ENCODE measurements around the gene E2F1. TPM values are rescaled to one million over a fixed set of nuclear protein-coding genes. Genes with fewer than 3 reads are reported as not detected.
A peak's percentile ranks its signal among the peaks of the same experiment; 100 is the strongest.

The E2F1 gene
- total and polyA plus RNA-seq, 8 donors, result 2.3 to 24.9 (median 4.6) TPM

GRCh38 chr20:33650753-33651561 lies 35.2 kb downstream of the E2F1 start:
- peaks cover 65 to 83% (median 75%) of the 10 kb centered on the region in 4 donors for H3K4me1 ChIP-seq
- no peak overlapping the region for H3K4me3 ChIP-seq
- H3K27me3 ChIP-seq, result no peaks in the 10 kb centered on the region
- peaks cover 0 to 6% (median 3%) of the 10 kb centered on the region in 4 donors for H3K36me3 ChIP-seq
- no peaks in the 10 kb centered on the region for H3K9me3 ChIP-seq
- WGBS, 5 donors, result 55 to 73% (median 61%) methylated on average over 10 of the region's 10 CpGs
- peak; percentile 68 to 85 for DNase-seq
- H3K27ac ChIP-seq, result peak overlapping the region; percentile 15 to 79 (median 59)
- intact Hi-C loops (cut with DNase I; ENCODE audit: low total_unique reads), result no loop called here
- no peak for TF ChIP-seq EP300 (IDR thresholded peaks at IDR 0.05)
- TF ChIP-seq POLR2AphosphoS5 (IDR thresholded peaks at IDR 0.05), result no peak
- no peak for TF ChIP-seq POLR2A (IDR thresholded peaks at IDR 0.05)
- TF ChIP-seq, protein P1, sequence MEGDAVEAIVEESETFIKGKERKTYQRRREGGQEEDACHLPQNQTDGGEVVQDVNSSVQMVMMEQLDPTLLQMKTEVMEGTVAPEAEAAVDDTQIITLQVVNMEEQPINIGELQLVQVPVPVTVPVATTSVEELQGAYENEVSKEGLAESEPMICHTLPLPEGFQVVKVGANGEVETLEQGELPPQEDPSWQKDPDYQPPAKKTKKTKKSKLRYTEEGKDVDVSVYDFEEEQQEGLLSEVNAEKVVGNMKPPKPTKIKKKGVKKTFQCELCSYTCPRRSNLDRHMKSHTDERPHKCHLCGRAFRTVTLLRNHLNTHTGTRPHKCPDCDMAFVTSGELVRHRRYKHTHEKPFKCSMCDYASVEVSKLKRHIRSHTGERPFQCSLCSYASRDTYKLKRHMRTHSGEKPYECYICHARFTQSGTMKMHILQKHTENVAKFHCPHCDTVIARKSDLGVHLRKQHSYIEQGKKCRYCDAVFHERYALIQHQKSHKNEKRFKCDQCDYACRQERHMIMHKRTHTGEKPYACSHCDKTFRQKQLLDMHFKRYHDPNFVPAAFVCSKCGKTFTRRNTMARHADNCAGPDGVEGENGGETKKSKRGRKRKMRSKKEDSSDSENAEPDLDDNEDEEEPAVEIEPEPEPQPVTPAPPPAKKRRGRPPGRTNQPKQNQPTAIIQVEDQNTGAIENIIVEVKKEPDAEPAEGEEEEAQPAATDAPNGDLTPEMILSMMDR (IDR thresholded peaks at IDR 0.05), result no peak

DNA sequence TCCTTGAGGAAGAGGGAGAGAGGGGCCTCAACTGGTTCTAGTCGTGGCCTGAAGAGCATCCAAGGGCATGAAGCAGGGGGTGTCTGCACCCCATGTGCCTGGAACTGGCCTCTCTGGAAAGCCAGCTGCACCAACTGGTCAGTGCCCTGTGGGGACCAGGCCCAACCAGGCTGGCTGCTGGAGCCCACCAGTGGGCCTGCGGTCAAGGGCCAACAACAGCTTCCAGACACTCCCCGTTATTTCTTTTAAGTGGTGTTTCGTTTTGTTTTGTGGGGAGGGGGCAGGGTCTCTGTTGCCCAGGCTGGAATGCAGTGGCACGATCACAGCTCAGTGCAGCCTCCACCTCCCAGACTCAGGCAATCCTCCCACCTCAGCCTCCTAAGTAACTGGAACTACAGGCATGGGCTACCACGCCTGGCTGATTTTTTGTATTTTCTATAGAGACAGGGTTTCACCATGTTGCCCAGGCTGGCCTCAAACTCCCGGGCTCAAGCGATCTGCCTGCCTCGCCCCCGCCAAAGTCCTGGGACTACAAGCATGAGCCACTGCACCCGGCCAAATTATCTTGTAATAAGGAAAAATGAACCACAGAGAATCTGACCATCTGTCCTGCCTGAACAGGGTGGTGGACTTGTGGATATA lies 36.0 kb downstream of the E2F1 start:
- intact Hi-C loops (cut with DNase I; ENCODE audit: low total_unique reads), result no loop called here
- no peaks in the 10 kb centered on the region for H3K27me3 ChIP-seq
- H3K9me3 ChIP-seq, result no peaks in the 10 kb centered on the region
- peak overlapping the region in 1 of 5 donors; percentile 78 for H3K27ac ChIP-seq
- peaks cover 0 to 12% (median 10%) of the 10 kb centered on the region in 4 donors for H3K36me3 ChIP-seq
- H3K4me1 ChIP-seq, result peaks cover 64 to 79% (median 72%) of the 10 kb centered on the region in 4 donors
- peak in 1 of 2 donors; percentile 10 for DNase-seq
- TF ChIP-seq EP300 (IDR thresholded peaks at IDR 0.05) (no peak), POLR2A (IDR thresholded peaks at IDR 0.05) (no peak), POLR2AphosphoS5 (IDR thresholded peaks at IDR 0.05) (no peak)
- TF ChIP-seq, protein P1 (IDR thresholded peaks at IDR 0.05), result no peak
- H3K4me3 ChIP-seq, result no peak overlapping the region
- 84 to 93% (median 89%) methylated on average over 10 to 11 of the region's 11 CpGs for WGBS, 5 donors

- Histone ChIP-seq H3K9me3 (no peaks in the 10 kb centered on the region), H3K4me3 (peak overlapping the region in 1 of 4 donors; percentile 18), H3K36me3 (peaks cover 10 to 22% (median 20%) of the 10 kb centered on the region in 4 donors), H3K27ac (peak overlapping the region; percentile 4 to 78 (median 74)), H3K4me1 (peaks cover 54 to 69% (median 63%) of the 10 kb centered on the region in 4 donors), H3K27me3 (no peaks in the 10 kb centered on the region)
- TF ChIP-seq POLR2AphosphoS5 (IDR thresholded peaks at IDR 0.05) (no peak), EP300 (IDR thresholded peaks at IDR 0.05) (no peak), POLR2A (IDR thresholded peaks at IDR 0.05) (no peak)
- TF ChIP-seq, protein P1 (IDR thresholded peaks at IDR 0.05), result no peak
- 41 to 64% (median 53%) methylated on average over 18 to 19 of the region's 19 CpGs for WGBS, 5 donors
- peak; percentile 63 to 71 for DNase-seq
- intact Hi-C loops (cut with DNase I; ENCODE audit: low total_unique reads), result no loop called here
Observed at GRCh38 chr20:33649201-33649681, 36.9 kb downstream of the E2F1 start.

DNA sequence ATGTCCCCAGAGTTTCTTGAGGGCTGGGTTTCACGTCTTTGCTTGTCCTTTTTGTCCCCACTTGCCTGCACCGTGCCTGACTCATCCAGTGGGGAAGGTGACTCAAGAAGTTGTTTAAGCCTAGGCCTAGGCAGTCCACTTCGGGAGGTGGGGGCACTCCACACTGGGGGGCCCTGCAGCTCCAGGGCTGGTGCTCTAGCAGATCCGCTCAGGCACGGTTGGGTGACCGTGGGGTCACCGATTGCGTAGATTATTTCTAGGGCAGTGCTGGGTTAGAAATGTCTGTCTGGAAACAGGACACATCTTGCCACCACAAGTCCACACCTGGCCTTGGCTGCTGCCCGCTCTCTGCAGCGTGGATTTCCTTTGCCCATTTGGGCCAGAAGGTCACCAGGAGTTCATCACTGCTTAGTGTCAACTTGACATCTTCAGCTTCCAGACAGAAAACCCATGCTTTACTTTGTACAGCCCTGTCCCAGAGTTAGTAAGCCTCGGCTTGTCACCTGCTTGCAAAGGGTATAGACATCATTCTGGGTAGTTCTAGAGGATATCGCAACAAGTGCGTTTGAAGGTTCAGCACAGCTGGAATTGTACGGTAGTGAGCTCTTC lies 37.7 kb downstream of the E2F1 start:
- H3K36me3 ChIP-seq, result peaks cover 13 to 28% (median 26%) of the 10 kb centered on the region in 4 donors
- peaks cover 46 to 62% (median 56%) of the 10 kb centered on the region in 4 donors for H3K4me1 ChIP-seq
- peak in 1 of 2 donors; percentile 31 for DNase-seq
- intact Hi-C loops (cut with DNase I; ENCODE audit: low total_unique reads), result no loop called here
- peak overlapping the region; percentile 55 to 78 (median 74) for H3K27ac ChIP-seq
- H3K9me3 ChIP-seq, result no peaks in the 10 kb centered on the region
- H3K4me3 ChIP-seq, result peak overlapping the region in 1 of 4 donors; percentile 4
- no peaks in the 10 kb centered on the region for H3K27me3 ChIP-seq
- WGBS, 5 donors, result 68 to 75% (median 73%) methylated on average over 14 of the region's 14 CpGs
- TF ChIP-seq EP300 (IDR thresholded peaks at IDR 0.05), result no peak
- TF ChIP-seq, protein P1 (IDR thresholded peaks at IDR 0.05), result no peak
- TF ChIP-seq POLR2A (IDR thresholded peaks at IDR 0.05), result no peak
- TF ChIP-seq POLR2AphosphoS5 (IDR thresholded peaks at IDR 0.05), result no peak

Data from stomach (tissue), 9 donors.